Subcutaneous adipose tissue (tissue), 4 donors: ENCODE results near the gene TUBGCP2. TPM values are rescaled to one million over a fixed set of nuclear protein-coding genes. Genes with fewer than 3 reads are reported as not detected.

Experiments
- total RNA-seq, 4 donors: library from RNA; depleted of rRNA; stranded (reverse); fragments of >200 nt; gene quantifications; one replicate each; pipeline ENCODE4 v1.1.0, GENCODE V29; 2016
- TF ChIP-seq, protein P1 (sequence below): fragments of 450-650 bp; IDR thresholded peaks from one replicate; pipeline ENCODE4 v1.5.1; 2016; ENCODE audit warnings: low read depth, mild to moderate bottlenecking, control low read depth, antibody characterized with exemption, moderate library complexity

TUBGCP2 gene
- total RNA-seq, 4 donors from 2014 or later = 24.5 to 43.9 (median 36.8) TPM

DNA sequence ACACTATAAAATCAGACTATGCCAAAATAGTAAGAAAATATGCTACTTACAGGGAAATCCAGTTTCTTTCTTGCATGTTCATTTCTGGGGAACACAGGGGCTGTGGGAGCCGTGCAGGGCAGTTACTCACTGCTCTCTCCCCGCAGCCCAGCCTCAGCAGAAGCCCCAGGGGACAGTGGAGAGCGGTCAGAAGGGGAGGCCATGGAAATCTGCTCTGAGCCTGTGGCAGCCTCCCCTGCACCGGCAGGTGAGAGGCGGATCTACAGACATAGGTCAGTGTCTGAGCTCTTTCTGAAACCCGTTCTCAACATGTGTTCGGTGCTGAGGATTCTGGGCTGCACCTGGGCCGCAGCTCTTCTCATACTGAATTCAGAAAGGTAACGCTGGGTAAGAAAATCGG, 2.9 kb upstream of the TUBGCP2 start:
- TF ChIP-seq, protein P1, sequence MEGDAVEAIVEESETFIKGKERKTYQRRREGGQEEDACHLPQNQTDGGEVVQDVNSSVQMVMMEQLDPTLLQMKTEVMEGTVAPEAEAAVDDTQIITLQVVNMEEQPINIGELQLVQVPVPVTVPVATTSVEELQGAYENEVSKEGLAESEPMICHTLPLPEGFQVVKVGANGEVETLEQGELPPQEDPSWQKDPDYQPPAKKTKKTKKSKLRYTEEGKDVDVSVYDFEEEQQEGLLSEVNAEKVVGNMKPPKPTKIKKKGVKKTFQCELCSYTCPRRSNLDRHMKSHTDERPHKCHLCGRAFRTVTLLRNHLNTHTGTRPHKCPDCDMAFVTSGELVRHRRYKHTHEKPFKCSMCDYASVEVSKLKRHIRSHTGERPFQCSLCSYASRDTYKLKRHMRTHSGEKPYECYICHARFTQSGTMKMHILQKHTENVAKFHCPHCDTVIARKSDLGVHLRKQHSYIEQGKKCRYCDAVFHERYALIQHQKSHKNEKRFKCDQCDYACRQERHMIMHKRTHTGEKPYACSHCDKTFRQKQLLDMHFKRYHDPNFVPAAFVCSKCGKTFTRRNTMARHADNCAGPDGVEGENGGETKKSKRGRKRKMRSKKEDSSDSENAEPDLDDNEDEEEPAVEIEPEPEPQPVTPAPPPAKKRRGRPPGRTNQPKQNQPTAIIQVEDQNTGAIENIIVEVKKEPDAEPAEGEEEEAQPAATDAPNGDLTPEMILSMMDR = no peak

DNA sequence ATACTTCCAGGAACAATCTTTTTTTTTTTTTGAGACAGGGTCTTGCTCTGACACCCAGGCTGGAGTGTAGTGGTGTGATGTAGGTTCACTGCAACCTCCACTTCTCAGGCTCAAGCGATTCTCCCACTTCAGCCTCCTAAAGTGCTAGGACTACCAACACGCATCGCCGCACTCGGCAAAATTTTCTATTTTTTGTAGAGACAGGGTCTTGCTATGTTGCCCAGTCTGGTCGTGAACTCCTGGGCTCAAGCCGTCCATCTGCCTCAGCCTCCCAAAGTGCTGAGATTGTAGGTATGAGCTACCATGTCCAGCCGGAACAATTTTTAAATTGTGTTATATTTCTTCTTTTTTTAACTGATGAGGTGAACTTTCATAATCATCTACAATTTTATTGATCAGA, 2.1 kb upstream of the TUBGCP2 start:
- TF ChIP-seq, protein P1 = no peak

GRCh38 chr10:133310399-133310755, 1.7 kb upstream of the TUBGCP2 start:
- TF ChIP-seq, protein P1 = no peak

DNA sequence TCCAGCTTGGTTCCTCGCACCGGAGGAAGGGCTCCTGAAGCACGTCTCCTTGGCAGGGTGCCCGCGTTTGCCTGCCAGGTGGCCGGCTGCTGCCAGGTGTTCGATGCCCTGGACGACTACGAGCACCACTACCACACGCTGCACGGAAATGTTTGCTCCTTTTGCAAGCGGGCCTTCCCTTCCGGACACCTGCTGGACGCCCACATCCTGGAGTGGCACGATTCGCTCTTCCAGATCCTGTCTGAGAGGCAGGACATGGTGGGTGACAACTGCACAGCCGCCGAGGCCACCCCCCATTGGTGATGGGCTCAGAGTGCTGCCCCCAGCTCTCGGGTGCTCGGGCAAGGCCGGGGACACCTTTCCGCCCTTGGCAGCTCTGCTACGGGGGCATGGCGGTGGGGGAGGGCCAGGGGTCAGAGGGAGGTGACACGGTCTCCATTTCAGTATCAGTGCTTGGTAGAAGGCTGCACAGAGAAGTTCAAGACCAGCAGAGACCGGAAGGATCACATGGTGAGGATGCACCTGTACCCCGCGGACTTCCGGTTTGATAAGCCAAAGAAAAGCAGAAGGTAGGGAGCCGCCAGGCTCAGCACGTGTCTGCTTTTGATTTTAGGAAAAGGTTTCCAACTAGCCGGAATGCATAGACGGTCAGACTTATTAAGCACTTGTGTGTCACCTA, 1.2 kb upstream of the TUBGCP2 start:
- TF ChIP-seq, protein P1 = no peak

GRCh38 chr10:133309100-133309719, 538 bp upstream of the TUBGCP2 start:
- TF ChIP-seq, protein P1 = no peak

GRCh38 chr10:133307776-133308420, 774 bp downstream of the TUBGCP2 start:
- TF ChIP-seq, protein P1 = no peak

DNA sequence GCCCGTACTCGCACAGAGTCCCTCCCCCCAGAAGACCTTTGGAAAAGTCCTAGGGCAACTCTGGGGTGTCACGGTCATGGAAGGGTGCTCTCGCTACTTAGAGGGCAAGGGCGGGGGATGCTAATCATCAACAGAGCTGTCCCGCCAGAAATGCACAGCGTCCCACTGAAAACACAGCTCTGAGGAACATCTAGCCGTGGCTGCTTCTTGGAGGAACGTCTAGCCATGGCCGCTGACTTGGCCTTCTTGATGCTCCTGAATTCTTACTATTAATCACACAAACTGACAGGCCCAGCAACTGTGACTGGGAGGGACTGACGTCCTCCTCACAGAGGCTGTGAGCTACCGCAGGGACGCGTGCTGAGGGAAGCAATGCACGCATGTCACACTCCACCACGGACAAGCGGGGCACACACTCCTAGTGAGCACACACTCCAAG, 1.7 kb downstream of the TUBGCP2 start:
- TF ChIP-seq, protein P1 = no peak
